GM08714 (cell line): ENCODE measurements around the gene TCF19.
"Not testable (repeated sequence)": the region's sequence is repeated elsewhere in the genome, so short reads cannot be mapped to it uniquely, and the experiment has no call there.

Experiments
- H3K4me3 ChIP-seq: fragments of 200-500 bp; sonication (Bioruptor generic); 2 replicates; pipeline ENCODE4 v1.5.1; 2014; ENCODE audit warnings: mild to moderate bottlenecking, low read length, inconsistent platforms
- ZNF274 ChIP-seq: IDR thresholded peaks from 2 replicates; pipeline ENCODE4 v1.6.1; 2012; ENCODE audit warnings: mild to moderate bottlenecking, low read depth, low read length

The TCF19 gene

GRCh38 chr6:31162463-31163165 lies 4.2 kb downstream of the TCF19 start:
- no peak for TF ChIP-seq ZNF274
- H3K4me3 ChIP-seq = no peak overlapping the region

GRCh38 chr6:31163922-31164321 lies 5.5 kb downstream of the TCF19 start:
- TF ChIP-seq ZNF274 = no peak
- H3K4me3 ChIP-seq = no peak overlapping the region

- H3K4me3 ChIP-seq = not testable (repeated sequence)
Measured at GRCh38 chr6:31164475-31165063, 6.2 kb downstream of the TCF19 start.

- not testable (repeated sequence) for H3K4me3 ChIP-seq
Measured at GRCh38 chr6:31165064-31165832, 6.9 kb downstream of the TCF19 start.

- no peak overlapping the region for H3K4me3 ChIP-seq
- TF ChIP-seq ZNF274 = no peak
Measured at GRCh38 chr6:31165986-31166385, 7.6 kb downstream of the TCF19 start.

GRCh38 chr6:31168606-31169005 lies 10.2 kb downstream of the TCF19 start:
- H3K4me3 ChIP-seq = no peak overlapping the region
- TF ChIP-seq ZNF274 = no peak

- no peak overlapping the region for H3K4me3 ChIP-seq
- no peak for TF ChIP-seq ZNF274
Measured at GRCh38 chr6:31169123-31169857, 10.9 kb downstream of the TCF19 start.

- not testable (repeated sequence) for H3K4me3 ChIP-seq
Measured at GRCh38 chr6:31169858-31170599, 11.6 kb downstream of the TCF19 start.

- H3K4me3 ChIP-seq = no peak within 1 kb of the TSS
- TF ChIP-seq ZNF274 = no peak
Measured at GRCh38 chr6:31170600-31170881, 12.2 kb downstream of the TCF19 start, which contains the start of gene POU5F1. Gene POU5F1 (minus strand): TSS chr6:31170682. CDS start chr6:31170620, 62 bp downstream.

- no peak for TF ChIP-seq ZNF274
- no peak overlapping the region for H3K4me3 ChIP-seq
Measured at GRCh38 chr6:31170987-31171671, 12.7 kb downstream of the TCF19 start.

- H3K4me3 ChIP-seq = no peak overlapping the region
- TF ChIP-seq ZNF274 = no peak
Measured at GRCh38 chr6:31171931-31172905, 13.8 kb downstream of the TCF19 start.

GRCh38 chr6:31172973-31173384 lies 14.6 kb downstream of the TCF19 start:
- no peak for TF ChIP-seq ZNF274
- H3K4me3 ChIP-seq = no peak overlapping the region

GRCh38 chr6:31173406-31173805 lies 15.0 kb downstream of the TCF19 start:
- TF ChIP-seq ZNF274 = no peak
- no peak overlapping the region for H3K4me3 ChIP-seq
